NCI-H1694 (cell line): ENCODE measurements around the gene KRTAP10-9.
"Not testable (repeated sequence)": the region's sequence is repeated elsewhere in the genome, so short reads cannot be mapped to it uniquely, and the experiment has no call there.

Experiments used
- DNase-seq: peaks from one replicate; lab custom pipeline; 2025; lab: John Stamatoyannopoulos, UW

KRTAP10-9 gene

GRCh38 chr21:44626673-44627143 lies at the start of gene KRTAP10-9:
KRTAP10-9 (plus strand) TSS chr21:44627093; CDS start chr21:44627172, 79 bp downstream.
- no peak for DNase-seq

GRCh38 chr21:44578371-44579055 lies 48.4 kb upstream of the KRTAP10-9 start:
- DNase-seq: no peak

- no peak for DNase-seq
Observed at GRCh38 chr21:44579056-44579832, 47.6 kb upstream of the KRTAP10-9 start.

- no peak for DNase-seq
Observed at GRCh38 chr21:44579833-44580144, 47.1 kb upstream of the KRTAP10-9 start.

- not testable (repeated sequence) for DNase-seq
Observed at GRCh38 chr21:44580231-44580821, 46.6 kb upstream of the KRTAP10-9 start, which contains the start of gene KRTAP10-5. KRTAP10-5 (minus strand) TSS chr21:44580604; CDS start chr21:44580578, 26 bp downstream.

- DNase-seq: no peak
Observed at GRCh38 chr21:44581158-44581557, 45.7 kb upstream of the KRTAP10-9 start.

- no peak for DNase-seq
Observed at GRCh38 chr21:44582055-44582454, 44.8 kb upstream of the KRTAP10-9 start.

- DNase-seq: no peak
Observed at GRCh38 chr21:44583089-44583799, 43.6 kb upstream of the KRTAP10-9 start.

- DNase-seq: no peak
Observed at GRCh38 chr21:44583800-44584147, 43.1 kb upstream of the KRTAP10-9 start.

- no peak for DNase-seq
Observed at GRCh38 chr21:44585892-44586291, 41.0 kb upstream of the KRTAP10-9 start.

GRCh38 chr21:44589094-44589493 lies 37.8 kb upstream of the KRTAP10-9 start:
- no peak for DNase-seq

GRCh38 chr21:44589586-44590305 lies 37.1 kb upstream of the KRTAP10-9 start:
- no peak for DNase-seq

GRCh38 chr21:44590311-44590721 lies 36.6 kb upstream of the KRTAP10-9 start:
- no peak for DNase-seq

- DNase-seq: peak; percentile 71
Observed at GRCh38 chr21:44590897-44591800, 35.7 kb upstream of the KRTAP10-9 start.

- not testable (repeated sequence) for DNase-seq
Observed at GRCh38 chr21:44591801-44592130, 35.1 kb upstream of the KRTAP10-9 start.

GRCh38 chr21:44592446-44593311 lies 34.2 kb upstream of the KRTAP10-9 start, which contains the start of gene KRTAP10-6:
KRTAP10-6 (minus strand) TSS chr21:44592505; CDS start chr21:44592484, 21 bp downstream.
- no peak for DNase-seq

GRCh38 chr21:44593598-44594405 lies 33.1 kb upstream of the KRTAP10-9 start:
- no peak for DNase-seq

GRCh38 chr21:44594406-44594916 lies 32.4 kb upstream of the KRTAP10-9 start:
- no peak for DNase-seq
